HepG2 (cell line): Measurements from ENCODE around the gene CES2. TPM values are rescaled to one million over a fixed set of nuclear protein-coding genes. Genes with fewer than 3 reads are reported as not detected.

Experiments used
- ATF1 ChIP-seq: IDR thresholded peaks from 2 replicates; pipeline ENCODE4 v1.6.1; 2016; ENCODE audit warnings: mild to moderate bottlenecking, control low read depth
- GFI1 ChIP-seq: sonication (generic); formaldehyde crosslinking; IDR thresholded peaks from 2 replicates; pipeline ENCODE4 v1.5.0; 2020; ENCODE audit warnings: missing genetic modification reagents, mild to moderate bottlenecking, borderline replicate concordance
- GPN1 ChIP-seq: sonication (generic); formaldehyde crosslinking; IDR thresholded peaks from 2 replicates; pipeline ENCODE4 v1.5.1; 2020; ENCODE audit warnings: missing genetic modification reagents, borderline replicate concordance
- HDAC1 ChIP-seq: sonication (generic); formaldehyde crosslinking; IDR thresholded peaks from 2 replicates; pipeline ENCODE4 v1.5.1; 2020; ENCODE audit warnings: mild to moderate bottlenecking, missing genetic modification reagents
- MEIS2 ChIP-seq: sonication (generic); formaldehyde crosslinking; IDR thresholded peaks from 2 replicates; pipeline ENCODE4 v1.9.0; 2021; ENCODE audit warnings: mild to moderate bottlenecking, missing genetic modification reagents
- NCOR1 ChIP-seq: fragments of 200-600 bp; sonication (generic); IDR thresholded peaks from 2 replicates; pipeline ENCODE4 v1.7.0; 2017; ENCODE audit warnings: antibody characterized with exemption, low read length, borderline replicate concordance
- NFATC3 ChIP-seq: sonication (generic); formaldehyde crosslinking; IDR thresholded peaks from 2 replicates; pipeline ENCODE4 v1.5.1; 2020; ENCODE audit warnings: mild to moderate bottlenecking, missing genetic modification reagents
- NFRKB ChIP-seq: fragments of 450-650 bp; IDR thresholded peaks from 2 replicates; pipeline ENCODE4 v1.6.1; 2017
- NFYB ChIP-seq: sonication (generic); formaldehyde crosslinking; IDR thresholded peaks from 2 replicates; pipeline ENCODE4 v1.4.0; 2020; ENCODE audit warnings: missing genetic modification reagents
- NRL ChIP-seq: sonication (generic); formaldehyde crosslinking; IDR thresholded peaks from 2 replicates; pipeline ENCODE4 v1.5.0; 2020; ENCODE audit warnings: missing genetic modification reagents, mild to moderate bottlenecking, moderate library complexity, borderline replicate concordance
- PHF8 ChIP-seq: sonication (generic); formaldehyde crosslinking; IDR thresholded peaks from 2 replicates; pipeline ENCODE4 v1.5.0; 2020; ENCODE audit warnings: missing genetic modification reagents
- RBAK ChIP-seq: sonication (generic); formaldehyde crosslinking; IDR thresholded peaks from 2 replicates; pipeline ENCODE4 v1.5.1; 2020; ENCODE audit warnings: mild to moderate bottlenecking, missing genetic modification reagents
- SMC3 ChIP-seq: IDR thresholded peaks from 2 replicates; pipeline ENCODE4 v1.6.1; 2011; ENCODE audit warnings: low read length, improper control_type of control experiment
- TGIF2 ChIP-seq: IDR thresholded peaks from 2 replicates; pipeline ENCODE4 v1.6.1; 2016; ENCODE audit warnings: control low read depth, missing compliant biosample characterization
- ZFP36 ChIP-seq: fragments of 150-350 bp; IDR thresholded peaks from 2 replicates; pipeline ENCODE4 v1.6.1; 2018; ENCODE audit warnings: borderline replicate concordance, low read length, low read depth; ENCODE audit not compliant: partially characterized antibody
- ZNF12 ChIP-seq: sonication (generic); formaldehyde crosslinking; IDR thresholded peaks from 2 replicates; pipeline ENCODE4 v1.5.0; 2020; ENCODE audit warnings: missing genetic modification reagents
- ZNF253 ChIP-seq: sonication (generic); formaldehyde crosslinking; IDR thresholded peaks from 2 replicates; pipeline ENCODE4 v1.8.0; 2022; ENCODE audit warnings: mild to moderate bottlenecking, missing genetic modification reagents, borderline replicate concordance
- ZNF484 ChIP-seq: sonication (generic); formaldehyde crosslinking; IDR thresholded peaks from 2 replicates; pipeline ENCODE4 v1.5.1; 2020; ENCODE audit warnings: mild to moderate bottlenecking, low read depth, missing genetic modification reagents, borderline replicate concordance
- ZNF558 ChIP-seq: sonication (generic); formaldehyde crosslinking; IDR thresholded peaks from 2 replicates; pipeline ENCODE4 v1.9.0; 2022; ENCODE audit warnings: mild to moderate bottlenecking, missing genetic modification reagents, borderline replicate concordance
- ZNF589 ChIP-seq: sonication (generic); formaldehyde crosslinking; conservative IDR thresholded peaks from 2 replicates; pipeline ENCODE4 v1.8.0; 2022; ENCODE audit warnings: mild to moderate bottlenecking, moderate library complexity, missing genetic modification reagents
- ZNF747 ChIP-seq: sonication (generic); formaldehyde crosslinking; IDR thresholded peaks from 2 replicates; pipeline ENCODE4 v1.8.1; 2023; ENCODE audit warnings: missing genetic modification reagents, mild to moderate bottlenecking, borderline replicate concordance
- ZNF749 ChIP-seq: sonication (generic); formaldehyde crosslinking; IDR thresholded peaks from 2 replicates; pipeline ENCODE4 v1.8.0; 2022; ENCODE audit warnings: mild to moderate bottlenecking, missing genetic modification reagents, moderate library complexity, borderline replicate concordance
- ZNF768 ChIP-seq: sonication (generic); formaldehyde crosslinking; IDR thresholded peaks from 2 replicates; pipeline ENCODE4 v1.4.0; 2020; ENCODE audit warnings: missing genetic modification reagents
- ZSCAN30 ChIP-seq: sonication (generic); formaldehyde crosslinking; IDR thresholded peaks from 2 replicates; pipeline ENCODE4 v1.5.0; 2020; ENCODE audit warnings: mild to moderate bottlenecking, missing genetic modification reagents
- polyA plus RNA-seq, 8 experiments: library from polyadenylated mRNA; depleted of rRNA in 3 of 8; stranded (reverse) in 7 of 8; unstranded in 1 of 8; fragments of >200 nt; fragmentation: Illumina TruSeq in 4 of 8; extraction: Trizol in 4 of 8; gene quantifications; 2 replicates each; pipeline versions ENCODE4 v1.2.1 to v1.2.3, GENCODE V29; 2011 to 2016; ENCODE audit warnings: low read depth in 4 of 8, missing spikeins in 1 of 8, mixed read lengths in 1 of 8; ENCODE audit not compliant: insufficient read depth in 1 of 8
- total RNA-seq, 5 experiments: library from RNA; depleted of rRNA; stranded (reverse); fragments of >200 nt; fragmentation: Illumina TruSeq; extraction: Trizol; gene quantifications; 2 replicates each; pipeline ENCODE4 v1.2.3, GENCODE V29; 2016; ENCODE audit warnings: low read depth in 1 of 5
- TF ChIP-seq, protein P1 (sequence below): sonication (generic); formaldehyde crosslinking; IDR thresholded peaks from 2 replicates; pipeline ENCODE4 v1.5.1; 2020; ENCODE audit warnings: mild to moderate bottlenecking, missing genetic modification reagents, moderate library complexity
- TF ChIP-seq, protein P2 (sequence below): IDR thresholded peaks from 2 replicates; pipeline ENCODE4 v1.6.1; 2016; ENCODE audit warnings: low read depth, control low read depth

Gene CES2
- total and polyA plus RNA-seq, 2 of the 13 experiments (the other 11 are each of a cell fraction or from before 2014, with no cell fraction given): 50.6 to 63.8 TPM

DNA sequence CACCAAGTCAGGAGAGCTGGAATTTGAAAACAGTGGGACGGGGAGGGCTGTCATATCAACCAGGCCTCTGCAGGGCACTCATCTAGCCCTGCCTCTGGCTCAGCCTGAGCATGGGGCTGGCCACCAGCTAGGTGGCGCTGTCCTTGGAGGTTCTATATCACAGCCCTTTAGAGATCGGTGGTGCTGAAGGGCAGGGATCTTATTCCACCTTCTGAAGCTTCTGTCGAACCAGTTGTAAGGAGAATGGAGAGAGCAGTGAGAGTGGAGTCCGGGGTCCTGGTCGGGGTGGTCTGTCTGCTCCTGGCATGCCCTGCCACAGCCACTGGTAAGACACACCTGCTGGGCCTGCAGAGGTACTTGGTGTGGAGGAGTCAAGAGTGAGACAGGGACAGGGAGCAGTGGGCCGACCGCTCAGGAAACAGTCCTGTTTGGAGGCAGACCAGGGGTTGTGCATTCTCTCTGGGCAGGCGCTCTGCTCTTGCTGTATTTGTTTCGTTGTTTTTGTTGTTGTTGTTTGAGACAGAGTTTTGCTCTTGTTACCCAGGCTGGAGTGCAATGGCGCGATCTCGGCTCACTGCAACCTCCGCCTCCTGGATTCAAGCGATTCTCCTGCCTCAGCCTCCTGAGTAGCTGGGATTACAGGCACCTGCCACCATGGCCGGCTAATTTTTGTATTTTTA is 25.9 kb downstream of the CES2 start, which contains the start of gene CES3 (continued):
- TF ChIP-seq GPN1 (CRISPR knock-in tag) (no peak), ZNF558 (CRISPR knock-in tag) (no peak), SMC3 (peak; percentile 38; the same call in 1 of the 2 replicates), ZNF747 (CRISPR knock-in tag) (peak; percentile 62; the same call in 1 of the 2 replicates), ZSCAN30 (CRISPR knock-in tag) (no peak), ZNF589 (0 out of 2 replicates have a peak, but pooled peaks have one; percentile 6), PHF8 (peak; percentile 78), ZNF749 (CRISPR knock-in tag) (no peak; the same call in 1 of the 2 replicates), ZFP36 (no peak), ZNF768 (CRISPR knock-in tag) (0 out of 2 replicates have a peak, but pooled peaks have one; percentile 17), NFATC3 (CRISPR knock-in tag) (no peak), HDAC1 (CRISPR knock-in tag) (peak; percentile 53; the same call in 1 of the 2 replicates), ZNF253 (CRISPR knock-in tag) (no peak), NFRKB (no peak), ATF1 (CRISPR knock-in tag) (no peak), ZNF12 (no peak), RBAK (CRISPR knock-in tag) (no peak), NCOR1 (no peak), ZNF484 (CRISPR knock-in tag) (no peak), NRL (CRISPR knock-in tag) (peak; percentile 48; the same call in 1 of the 2 replicates), NFYB (CRISPR knock-in tag) (peak; percentile 40; the same call in 1 of the 2 replicates), GFI1 (CRISPR knock-in tag) (no peak), MEIS2 (CRISPR knock-in tag) (no peak; the same call in 1 of the 2 replicates), TGIF2 (CRISPR knock-in tag) (peak; percentile 69; the same call in 1 of the 2 replicates)
- TF ChIP-seq, protein P1, sequence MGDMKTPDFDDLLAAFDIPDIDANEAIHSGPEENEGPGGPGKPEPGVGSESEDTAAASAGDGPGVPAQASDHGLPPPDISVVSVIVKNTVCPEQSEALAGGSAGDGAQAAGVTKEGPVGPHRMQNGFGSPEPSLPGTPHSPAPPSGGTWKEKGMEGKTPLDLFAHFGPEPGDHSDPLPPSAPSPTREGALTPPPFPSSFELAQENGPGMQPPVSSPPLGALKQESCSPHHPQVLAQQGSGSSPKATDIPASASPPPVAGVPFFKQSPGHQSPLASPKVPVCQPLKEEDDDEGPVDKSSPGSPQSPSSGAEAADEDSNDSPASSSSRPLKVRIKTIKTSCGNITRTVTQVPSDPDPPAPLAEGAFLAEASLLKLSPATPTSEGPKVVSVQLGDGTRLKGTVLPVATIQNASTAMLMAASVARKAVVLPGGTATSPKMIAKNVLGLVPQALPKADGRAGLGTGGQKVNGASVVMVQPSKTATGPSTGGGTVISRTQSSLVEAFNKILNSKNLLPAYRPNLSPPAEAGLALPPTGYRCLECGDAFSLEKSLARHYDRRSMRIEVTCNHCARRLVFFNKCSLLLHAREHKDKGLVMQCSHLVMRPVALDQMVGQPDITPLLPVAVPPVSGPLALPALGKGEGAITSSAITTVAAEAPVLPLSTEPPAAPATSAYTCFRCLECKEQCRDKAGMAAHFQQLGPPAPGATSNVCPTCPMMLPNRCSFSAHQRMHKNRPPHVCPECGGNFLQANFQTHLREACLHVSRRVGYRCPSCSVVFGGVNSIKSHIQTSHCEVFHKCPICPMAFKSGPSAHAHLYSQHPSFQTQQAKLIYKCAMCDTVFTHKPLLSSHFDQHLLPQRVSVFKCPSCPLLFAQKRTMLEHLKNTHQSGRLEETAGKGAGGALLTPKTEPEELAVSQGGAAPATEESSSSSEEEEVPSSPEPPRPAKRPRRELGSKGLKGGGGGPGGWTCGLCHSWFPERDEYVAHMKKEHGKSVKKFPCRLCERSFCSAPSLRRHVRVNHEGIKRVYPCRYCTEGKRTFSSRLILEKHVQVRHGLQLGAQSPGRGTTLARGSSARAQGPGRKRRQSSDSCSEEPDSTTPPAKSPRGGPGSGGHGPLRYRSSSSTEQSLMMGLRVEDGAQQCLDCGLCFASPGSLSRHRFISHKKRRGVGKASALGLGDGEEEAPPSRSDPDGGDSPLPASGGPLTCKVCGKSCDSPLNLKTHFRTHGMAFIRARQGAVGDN (CRISPR knock-in tag): peak; percentile 83
- TF ChIP-seq, protein P2, sequence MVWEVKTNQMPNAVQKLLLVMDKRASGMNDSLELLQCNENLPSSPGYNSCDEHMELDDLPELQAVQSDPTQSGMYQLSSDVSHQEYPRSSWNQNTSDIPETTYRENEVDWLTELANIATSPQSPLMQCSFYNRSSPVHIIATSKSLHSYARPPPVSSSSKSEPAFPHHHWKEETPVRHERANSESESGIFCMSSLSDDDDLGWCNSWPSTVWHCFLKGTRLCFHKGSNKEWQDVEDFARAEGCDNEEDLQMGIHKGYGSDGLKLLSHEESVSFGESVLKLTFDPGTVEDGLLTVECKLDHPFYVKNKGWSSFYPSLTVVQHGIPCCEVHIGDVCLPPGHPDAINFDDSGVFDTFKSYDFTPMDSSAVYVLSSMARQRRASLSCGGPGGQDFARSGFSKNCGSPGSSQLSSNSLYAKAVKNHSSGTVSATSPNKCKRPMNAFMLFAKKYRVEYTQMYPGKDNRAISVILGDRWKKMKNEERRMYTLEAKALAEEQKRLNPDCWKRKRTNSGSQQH (CRISPR knock-in tag): no peak
